Measurements from ENCODE around the gene IL17RC. TPM values are rescaled to one million over a fixed set of nuclear protein-coding genes. Genes with fewer than 3 reads are reported as not detected.

IL17RC gene, protein sequence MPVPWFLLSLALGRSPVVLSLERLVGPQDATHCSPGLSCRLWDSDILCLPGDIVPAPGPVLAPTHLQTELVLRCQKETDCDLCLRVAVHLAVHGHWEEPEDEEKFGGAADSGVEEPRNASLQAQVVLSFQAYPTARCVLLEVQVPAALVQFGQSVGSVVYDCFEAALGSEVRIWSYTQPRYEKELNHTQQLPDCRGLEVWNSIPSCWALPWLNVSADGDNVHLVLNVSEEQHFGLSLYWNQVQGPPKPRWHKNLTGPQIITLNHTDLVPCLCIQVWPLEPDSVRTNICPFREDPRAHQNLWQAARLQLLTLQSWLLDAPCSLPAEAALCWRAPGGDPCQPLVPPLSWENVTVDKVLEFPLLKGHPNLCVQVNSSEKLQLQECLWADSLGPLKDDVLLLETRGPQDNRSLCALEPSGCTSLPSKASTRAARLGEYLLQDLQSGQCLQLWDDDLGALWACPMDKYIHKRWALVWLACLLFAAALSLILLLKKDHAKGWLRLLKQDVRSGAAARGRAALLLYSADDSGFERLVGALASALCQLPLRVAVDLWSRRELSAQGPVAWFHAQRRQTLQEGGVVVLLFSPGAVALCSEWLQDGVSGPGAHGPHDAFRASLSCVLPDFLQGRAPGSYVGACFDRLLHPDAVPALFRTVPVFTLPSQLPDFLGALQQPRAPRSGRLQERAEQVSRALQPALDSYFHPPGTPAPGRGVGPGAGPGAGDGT
- total RNA-seq (2014; rRNA removed; shearing (Covaris generic)) (0.73 TPM in 1 of 2 replicates, not detected in the other), total RNA-seq (2022) (0.23 TPM in 1 of 2 replicates, not detected in the other), Bru-seq, nascent RNA (percentile 10 among the genes with signal in this experiment), BruChase-seq, experiment 1, labeled RNA remaining after a 6-hour chase (percentile 14 among the genes with signal in this experiment), BruChase-seq, experiment 2, labeled RNA remaining after a 2-hour chase (not detected)
- long read RNA-seq = 0 reads

GRCh38 chr3:9916734-9917680 lies at the start of gene IL17RC:
IL17RC (plus strand) TSS chr3:9917098; CDS start chr3:9917316, 218 bp downstream.
- intact Hi-C loops (cut with micrococcal nuclease; ENCODE audit: unreplicated experiment) = no loop called here
- CTCF ChIA-PET (ENCODE audit: unreplicated experiment) = no interaction called here
- POLR2A ChIA-PET = no interaction called here
- H3K4me3 ChIP-seq (ENCODE audit: low read depth, low read length, poor library complexity, severe bottlenecking) = no peak within 1 kb of the TSS
- DNase-seq (ENCODE audit: low spot score) = no peak
- no peaks in the 10 kb centered on the region for H3K36me3 ChIP-seq (ENCODE audit: insufficient read depth, low read length)
- no peak within 1 kb of the TSS for H2AFZ ChIP-seq (ENCODE audit: low read length)
- H3K79me2 ChIP-seq (ENCODE audit: insufficient read depth, low read depth, low read length) = no peaks in the 10 kb centered on the region
- H3K27ac ChIP-seq (ENCODE audit: low read depth, low read length, poor library complexity, severe bottlenecking) = no peak within 1 kb of the TSS
- H3K9me3 ChIP-seq (ENCODE audit: low read length) = no peaks in the 10 kb centered on the region
- TF ChIP-seq, protein P1, sequence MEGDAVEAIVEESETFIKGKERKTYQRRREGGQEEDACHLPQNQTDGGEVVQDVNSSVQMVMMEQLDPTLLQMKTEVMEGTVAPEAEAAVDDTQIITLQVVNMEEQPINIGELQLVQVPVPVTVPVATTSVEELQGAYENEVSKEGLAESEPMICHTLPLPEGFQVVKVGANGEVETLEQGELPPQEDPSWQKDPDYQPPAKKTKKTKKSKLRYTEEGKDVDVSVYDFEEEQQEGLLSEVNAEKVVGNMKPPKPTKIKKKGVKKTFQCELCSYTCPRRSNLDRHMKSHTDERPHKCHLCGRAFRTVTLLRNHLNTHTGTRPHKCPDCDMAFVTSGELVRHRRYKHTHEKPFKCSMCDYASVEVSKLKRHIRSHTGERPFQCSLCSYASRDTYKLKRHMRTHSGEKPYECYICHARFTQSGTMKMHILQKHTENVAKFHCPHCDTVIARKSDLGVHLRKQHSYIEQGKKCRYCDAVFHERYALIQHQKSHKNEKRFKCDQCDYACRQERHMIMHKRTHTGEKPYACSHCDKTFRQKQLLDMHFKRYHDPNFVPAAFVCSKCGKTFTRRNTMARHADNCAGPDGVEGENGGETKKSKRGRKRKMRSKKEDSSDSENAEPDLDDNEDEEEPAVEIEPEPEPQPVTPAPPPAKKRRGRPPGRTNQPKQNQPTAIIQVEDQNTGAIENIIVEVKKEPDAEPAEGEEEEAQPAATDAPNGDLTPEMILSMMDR (conservative IDR thresholded peaks at IDR 0.05; ENCODE audit: low read length) = no peak
- no peak for TF ChIP-seq EZH2phosphoT487 (IDR thresholded peaks at IDR 0.05; ENCODE audit: borderline replicate concordance, low read depth, low read length)
- BruUV-seq (replicated peaks) = no TSS peak
- H3K4me2 ChIP-seq (ENCODE audit: low read length) = no peak within 1 kb of the TSS
- no peaks in the 10 kb centered on the region for H3K9me2 ChIP-seq (ENCODE audit: insufficient read depth, low read length)
- H3K4me1 ChIP-seq (ENCODE audit: insufficient read depth, low read length, poor library complexity, severe bottlenecking) = no peaks in the 10 kb centered on the region
- no peaks in the 10 kb centered on the region for H4K20me1 ChIP-seq (ENCODE audit: insufficient read depth, low read length)

GRCh38 chr3:9867106-9867505 lies 49.8 kb upstream of the IL17RC start:
- Histone ChIP-seq H2AFZ (ENCODE audit: low read length) (no peak overlapping the region), H3K9me2 (ENCODE audit: insufficient read depth, low read length) (no peaks in the 10 kb centered on the region), H3K79me2 (ENCODE audit: insufficient read depth, low read depth, low read length) (no peaks in the 10 kb centered on the region), H3K36me3 (ENCODE audit: insufficient read depth, low read length) (no peaks in the 10 kb centered on the region), H3K4me2 (ENCODE audit: low read length) (no peak overlapping the region), H3K4me3 (ENCODE audit: low read depth, low read length, poor library complexity, severe bottlenecking) (no peak overlapping the region), H3K4me1 (ENCODE audit: insufficient read depth, low read length, poor library complexity, severe bottlenecking) (no peaks in the 10 kb centered on the region), H4K20me1 (ENCODE audit: insufficient read depth, low read length) (no peaks in the 10 kb centered on the region), H3K27ac (ENCODE audit: low read depth, low read length, poor library complexity, severe bottlenecking) (no peak overlapping the region), H3K9me3 (ENCODE audit: low read length) (no peaks in the 10 kb centered on the region)
- no peak for DNase-seq (ENCODE audit: low spot score)
- POLR2A ChIA-PET = interaction anchor here (0.5 kb wide), 1 partner anchor 109 kb away, joined by 3 read pairs; no protein-coding TSS in a partner anchor
- CTCF ChIA-PET (ENCODE audit: unreplicated experiment) = interaction anchor here (0.6 kb wide), 1 partner anchor 140 kb away, joined by 4 read pairs; no protein-coding TSS in a partner anchor
- intact Hi-C loops (cut with micrococcal nuclease; ENCODE audit: unreplicated experiment) = no loop called here
- no peak for TF ChIP-seq EZH2phosphoT487 (IDR thresholded peaks at IDR 0.05; ENCODE audit: borderline replicate concordance, low read depth, low read length)
- TF ChIP-seq, protein P1 (conservative IDR thresholded peaks at IDR 0.05; ENCODE audit: low read length) = no peak
- BruUV-seq (replicated peaks) = no TSS peak

Measured in OCI-LY7 (cell line).